GM12878 (cell line): ENCODE data around the gene AJUBA. TPM values are rescaled to one million over a fixed set of nuclear protein-coding genes. Genes with fewer than 3 reads are reported as not detected.

Experiments used
- ATAC-seq: fragments of 200-7000 bp; cut with Tn5 transposase; 3 replicates; pipeline ENCODE4 v1.9.1; 2020; ENCODE audit warnings: mild to moderate bottlenecking, moderate library complexity
- BruUV-seq: library from RNA; stranded (reverse); fragments of 400-500 nt; replicated peaks from 2 replicates; lab custom pipeline; 2021; lab: Mats Ljungman, UMichigan
- CTCF ChIA-PET: fragments of 300-600 bp; sonication (Branson Sonifier 250); formaldehyde crosslinking; extraction: SDS; loops from one replicate; lab custom pipeline; 2021; ENCODE audit warnings: inconsistent platforms; lab: Yijun Ruan, JAX
- POLR2A ChIA-PET: fragments of 350-600 bp; formaldehyde crosslinking; extraction: SDS; loops from one replicate; lab custom pipeline; 2021; ENCODE audit warnings: inconsistent platforms; lab: Charles Lee
- RAD21 ChIA-PET: fragments of 300-600 bp; sonication (Branson Sonifier 250); formaldehyde crosslinking; loops from one replicate; lab custom pipeline; 2023; ENCODE audit warnings: antibody characterized with exemption; ENCODE audit not compliant: unreplicated experiment; lab: Charles Lee
- SMC1A ChIA-PET: fragments of 300-600 bp; sonication (Branson Sonifier 250); formaldehyde crosslinking; loops from one replicate; lab custom pipeline; 2023; ENCODE audit not compliant: unreplicated experiment, uncharacterized antibody; lab: Charles Lee
- DNase-seq: peaks from one replicate; pipeline ENCODE4 v3.0.0-alpha.2; 2011; ENCODE audit warnings: low read depth, low spot score
- FAIRE-seq: peaks from 3 replicates; lab custom pipeline; 2011; peaks lifted over from hg19 to GRCh38; lab: Jason Lieb, UNC
- H2AFZ ChIP-seq: 2 replicates; pipeline ENCODE4 v1.6.0; 2011; ENCODE audit warnings: low read depth, low read length, control low read depth; ENCODE audit not compliant: control insufficient read depth
- H3K27ac ChIP-seq: 2 replicates; pipeline ENCODE4 v1.5.1; 2011; ENCODE audit warnings: control low read depth; ENCODE audit not compliant: control insufficient read depth, insufficient read depth
- H3K27me3 ChIP-seq, 2 experiments: replicated peaks in 1 of 2; 2 replicates each; pipeline versions ENCODE4 v1.6.0 to v1.6.1; 2011; ENCODE audit warnings: low read length in 1 of 2; ENCODE audit not compliant: control insufficient read depth in 2 of 2, insufficient read depth in 2 of 2
- H3K36me3 ChIP-seq, 2 experiments: 2 replicates each; pipeline ENCODE4 v1.5.1; 2011; ENCODE audit warnings: low read length in 1 of 2; ENCODE audit not compliant: control insufficient read depth in 2 of 2, insufficient read depth in 2 of 2
- H3K4me1 ChIP-seq: 2 replicates; pipeline ENCODE4 v1.6.1; 2011; ENCODE audit warnings: mild to moderate bottlenecking, low read length, moderate library complexity, mixed read lengths; ENCODE audit not compliant: control insufficient read depth, insufficient read depth
- H3K4me2 ChIP-seq: 2 replicates; pipeline ENCODE4 v1.6.0; 2011; ENCODE audit warnings: control low read depth; ENCODE audit not compliant: control insufficient read depth, insufficient read depth
- H3K4me3 ChIP-seq: fragments of 200-600 bp; sonication (generic); 2 replicates; pipeline ENCODE4 v1.5.1; 2016
- H3K79me2 ChIP-seq: 2 replicates; pipeline ENCODE4 v1.6.0; 2011; ENCODE audit warnings: low read length; ENCODE audit not compliant: control insufficient read depth, insufficient read depth
- H3K9ac ChIP-seq: 2 replicates; pipeline ENCODE4 v1.8.0; 2011; ENCODE audit warnings: low read length, control low read depth, mixed read lengths; ENCODE audit not compliant: control insufficient read depth, insufficient read depth
- H3K9me3 ChIP-seq: replicated peaks from 3 replicates; pipeline ENCODE4 v1.5.1; 2011; ENCODE audit warnings: mild to moderate bottlenecking, low read length; ENCODE audit not compliant: control insufficient read depth, insufficient read depth
- H4K20me1 ChIP-seq: 2 replicates; pipeline ENCODE4 v1.6.0; 2011; ENCODE audit not compliant: control insufficient read depth, insufficient read depth
- FOS ChIP-seq: IDR thresholded peaks from 3 replicates; pipeline ENCODE4 v1.6.1; 2011; ENCODE audit warnings: borderline replicate concordance; ENCODE audit not compliant: insufficient read length; ENCODE audit errors: extremely low read depth
- HDAC2 ChIP-seq: fragments of 200-600 bp; sonication (generic); IDR thresholded peaks from 2 replicates; pipeline ENCODE4 v1.6.1; 2017
- MYB ChIP-seq: fragments of 150-350 bp; IDR thresholded peaks from 2 replicates; pipeline ENCODE4 v1.6.1; 2014; ENCODE audit warnings: mild to moderate bottlenecking, low read depth, low read length, borderline replicate concordance
- NFIC ChIP-seq: IDR thresholded peaks from 2 replicates; pipeline ENCODE4 v1.6.1; 2012; ENCODE audit warnings: low read depth, mild to moderate bottlenecking, inconsistent platforms, low read length, moderate library complexity
- PAX5 ChIP-seq: IDR thresholded peaks from 2 replicates; pipeline ENCODE4 v1.6.1; 2011; ENCODE audit warnings: low read depth, low read length, borderline replicate concordance
- SIX5 ChIP-seq: IDR thresholded peaks from 2 replicates; pipeline ENCODE4 v1.6.1; 2011; ENCODE audit warnings: mild to moderate bottlenecking, low read depth, low read length, moderate library complexity; ENCODE audit not compliant: severe bottlenecking
- SMAD1 ChIP-seq: fragments of 450-650 bp; IDR thresholded peaks from 2 replicates; pipeline ENCODE4 v1.6.1; 2018; ENCODE audit warnings: mild to moderate bottlenecking, low read depth; ENCODE audit not compliant: partially characterized antibody
- SMAD5 ChIP-seq: IDR thresholded peaks from 2 replicates; pipeline ENCODE4 v1.6.1; 2016; ENCODE audit warnings: antibody characterized with exemption, low read depth
- TCF12 ChIP-seq: IDR thresholded peaks from 2 replicates; pipeline ENCODE4 v1.6.1; 2011; ENCODE audit warnings: low read depth, mild to moderate bottlenecking, low read length
- YBX1 ChIP-seq: fragments of 450-650 bp; IDR thresholded peaks from 2 replicates; pipeline ENCODE4 v1.6.1; 2016; ENCODE audit warnings: antibody characterized with exemption
- ZBED1 ChIP-seq: IDR thresholded peaks from 2 replicates; pipeline ENCODE4 v1.6.1; 2016; ENCODE audit warnings: borderline replicate concordance
- ZNF207 ChIP-seq: fragments of 450-650 bp; IDR thresholded peaks from 2 replicates; pipeline ENCODE4 v1.6.1; 2014; ENCODE audit warnings: antibody characterized with exemption, mild to moderate bottlenecking, borderline replicate concordance
- WGBS: methylation state at CpG from one replicate; pipeline ENCODE4 v1.1.6; 2016; ENCODE audit warnings: low lambda C conversion rate; ENCODE audit not compliant: insufficient replicate concordance, insufficient coverage; ENCODE audit errors: missing lambda C conversion rate; 5-methylcytosine and 5-hydroxymethylcytosine counted together
- in situ Hi-C: fragments of 300-500 bp; cut with MboI; formaldehyde crosslinking; loops from 9 replicates; pipeline ENCODE4 v1.14.3; 2018; ENCODE audit warnings: mixed read lengths
- intact Hi-C: fragments of 100-400 bp; cut with micrococcal nuclease; formaldehyde crosslinking; loops from one replicate; pipeline ENCODE4 v1.14.2; 2022; ENCODE audit not compliant: unreplicated experiment
- polyA plus RNA-seq, 11 experiments: library from polyadenylated mRNA; depleted of rRNA in 4 of 11; unstranded in 6 of 11; stranded (reverse) in 5 of 11; fragments of >200 nt; fragmentation: Nextera tagmentation in 4 of 11; fragmentation: Illumina TruSeq in 1 of 11; extraction: Ambion mirVana in 4 of 11; extraction: Trizol in 1 of 11; gene quantifications; 1 replicate in 1 of 11; 2 replicates in 10 of 11; pipeline versions ENCODE4 v1.2.1 to v1.2.3, GENCODE V29; 2011 to 2016; ENCODE audit warnings: inconsistent platforms in 2 of 11, missing spikeins in 2 of 11, low read depth in 1 of 11
- total RNA-seq, 4 experiments: library from RNA; depleted of rRNA in 3 of 4; stranded (reverse); fragments of >200 nt in 3 of 4; fragmentation: Illumina TruSeq in 1 of 4; extraction: Trizol in 1 of 4; gene quantifications; 2 replicates each; pipeline versions ENCODE4 v1.2.1 to v1.2.3, GENCODE V29; 2013 to 2021
- TF ChIP-seq, protein P1 (sequence below): fragments of 150-350 bp; IDR thresholded peaks from 2 replicates; pipeline ENCODE4 v1.6.1; 2014; ENCODE audit warnings: mild to moderate bottlenecking, low read depth, low read length
- TF ChIP-seq, protein P2 (sequence below): IDR thresholded peaks from 2 replicates; pipeline ENCODE4 v1.6.1; 2012; ENCODE audit warnings: low read depth, low read length, improper control_type of control experiment
- TF ChIP-seq, protein P3 (sequence below): IDR thresholded peaks from 2 replicates; pipeline ENCODE4 v1.6.1; 2012; ENCODE audit warnings: low read length, inconsistent platforms
- TF ChIP-seq, protein P4 (sequence below): fragments of 450-650 bp; formaldehyde crosslinking; IDR thresholded peaks from 2 replicates; pipeline ENCODE4 v1.4.0; 2022; ENCODE audit warnings: mild to moderate bottlenecking, moderate library complexity

The AJUBA gene
- total and polyA plus RNA-seq, 10 of the 15 experiments (the other 5 are each of a cell fraction or from before 2014, with no cell fraction given): 0.03 to 18.1 (median 0.36) TPM; not detected in 1

DNA sequence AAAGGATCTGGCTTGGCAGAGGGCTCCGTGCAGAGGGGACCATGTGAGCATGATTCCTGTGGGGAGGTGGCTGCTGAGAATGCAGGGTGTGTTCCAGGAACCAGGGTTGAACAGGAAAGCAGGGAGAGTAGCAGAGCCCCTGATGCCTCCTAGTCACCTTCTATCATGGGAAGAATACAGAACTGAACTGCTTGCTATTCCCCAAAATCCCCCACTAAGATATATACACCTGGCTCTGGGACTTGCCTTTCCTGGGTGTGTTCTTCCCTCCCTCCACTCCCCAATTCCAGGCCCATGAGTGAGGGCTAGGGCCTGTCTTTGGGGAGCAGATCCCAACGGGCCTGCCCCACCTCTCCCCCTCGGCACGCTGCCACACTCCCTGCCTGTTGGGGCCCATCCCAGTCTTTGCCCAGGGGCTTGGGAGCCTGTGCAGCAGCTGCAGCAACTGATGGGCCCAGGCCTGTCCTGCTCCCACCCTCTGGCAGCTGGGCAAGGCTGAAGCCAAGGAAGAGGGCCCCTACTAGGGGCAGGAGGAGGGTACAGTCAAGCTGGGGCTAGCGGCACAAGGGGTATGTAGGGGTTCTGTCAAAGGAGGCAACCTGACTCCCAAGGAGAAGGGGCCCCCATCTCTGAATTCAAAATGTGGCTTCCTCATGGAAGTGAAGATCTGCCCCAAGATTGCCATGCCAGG is 3.2 kb downstream of the AJUBA start:
- no peak overlapping the region for H2AFZ ChIP-seq
- FAIRE-seq (no peak), ATAC-seq (no peak), DNase-seq (no peak)
- BruUV-seq: no TSS peak
- H3K27ac ChIP-seq: no peak overlapping the region
- peaks cover 4 to 13% of the 10 kb centered on the region in 2 experiments for H3K27me3 ChIP-seq
- no peaks in the 10 kb centered on the region for H4K20me1 ChIP-seq
- 47% methylated on average over 5 of the region's 5 CpGs for WGBS
- intact Hi-C loops (no loop called here), in situ Hi-C loops (no loop called here)
- no peak overlapping the region for H3K4me3 ChIP-seq
- H3K79me2 ChIP-seq: no peaks in the 10 kb centered on the region
- no peak overlapping the region for H3K9ac ChIP-seq
- H3K36me3 ChIP-seq: no peaks in the 10 kb centered on the region
- no peaks in the 10 kb centered on the region for H3K9me3 ChIP-seq
- H3K4me2 ChIP-seq: no peak overlapping the region
- SMC1A ChIA-PET: interaction anchor here (1.0 to 3.4 kb wide), 2 partner anchors 10 to 23 kb away, joined by 3 to 13 read pairs; partner anchors contain the start of gene HAUS4
- H3K4me1 ChIP-seq: no peaks in the 10 kb centered on the region; the same call in 1 of the 2 replicates
- CTCF ChIA-PET: interaction anchor here (3.4 to 13.2 kb wide), 5 partner anchors 6 to 89 kb away, joined by 27 to 370 read pairs (median 56); partner anchors contain the start of genes AJUBA, CDH24, HAUS4 and PRMT5
- POLR2A ChIA-PET: no interaction called here
- RAD21 ChIA-PET: interaction anchor here (1.2 to 8.8 kb wide), 2 partner anchors 7 to 81 kb away, joined by 3 to 110 read pairs; no protein-coding TSS in a partner anchor
- no peak for TF ChIP-seq SIX5
- TF ChIP-seq TCF12: no peak
- no peak for TF ChIP-seq SMAD5
- TF ChIP-seq FOS: no peak
- no peak for TF ChIP-seq PAX5
- TF ChIP-seq SMAD1: no peak
- TF ChIP-seq, protein P1, sequence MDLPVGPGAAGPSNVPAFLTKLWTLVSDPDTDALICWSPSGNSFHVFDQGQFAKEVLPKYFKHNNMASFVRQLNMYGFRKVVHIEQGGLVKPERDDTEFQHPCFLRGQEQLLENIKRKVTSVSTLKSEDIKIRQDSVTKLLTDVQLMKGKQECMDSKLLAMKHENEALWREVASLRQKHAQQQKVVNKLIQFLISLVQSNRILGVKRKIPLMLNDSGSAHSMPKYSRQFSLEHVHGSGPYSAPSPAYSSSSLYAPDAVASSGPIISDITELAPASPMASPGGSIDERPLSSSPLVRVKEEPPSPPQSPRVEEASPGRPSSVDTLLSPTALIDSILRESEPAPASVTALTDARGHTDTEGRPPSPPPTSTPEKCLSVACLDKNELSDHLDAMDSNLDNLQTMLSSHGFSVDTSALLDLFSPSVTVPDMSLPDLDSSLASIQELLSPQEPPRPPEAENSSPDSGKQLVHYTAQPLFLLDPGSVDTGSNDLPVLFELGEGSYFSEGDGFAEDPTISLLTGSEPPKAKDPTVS: no peak
- TF ChIP-seq, protein P2, sequence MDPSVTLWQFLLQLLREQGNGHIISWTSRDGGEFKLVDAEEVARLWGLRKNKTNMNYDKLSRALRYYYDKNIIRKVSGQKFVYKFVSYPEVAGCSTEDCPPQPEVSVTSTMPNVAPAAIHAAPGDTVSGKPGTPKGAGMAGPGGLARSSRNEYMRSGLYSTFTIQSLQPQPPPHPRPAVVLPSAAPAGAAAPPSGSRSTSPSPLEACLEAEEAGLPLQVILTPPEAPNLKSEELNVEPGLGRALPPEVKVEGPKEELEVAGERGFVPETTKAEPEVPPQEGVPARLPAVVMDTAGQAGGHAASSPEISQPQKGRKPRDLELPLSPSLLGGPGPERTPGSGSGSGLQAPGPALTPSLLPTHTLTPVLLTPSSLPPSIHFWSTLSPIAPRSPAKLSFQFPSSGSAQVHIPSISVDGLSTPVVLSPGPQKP: no peak
- TF ChIP-seq ZNF207: no peak
- TF ChIP-seq, protein P3, sequence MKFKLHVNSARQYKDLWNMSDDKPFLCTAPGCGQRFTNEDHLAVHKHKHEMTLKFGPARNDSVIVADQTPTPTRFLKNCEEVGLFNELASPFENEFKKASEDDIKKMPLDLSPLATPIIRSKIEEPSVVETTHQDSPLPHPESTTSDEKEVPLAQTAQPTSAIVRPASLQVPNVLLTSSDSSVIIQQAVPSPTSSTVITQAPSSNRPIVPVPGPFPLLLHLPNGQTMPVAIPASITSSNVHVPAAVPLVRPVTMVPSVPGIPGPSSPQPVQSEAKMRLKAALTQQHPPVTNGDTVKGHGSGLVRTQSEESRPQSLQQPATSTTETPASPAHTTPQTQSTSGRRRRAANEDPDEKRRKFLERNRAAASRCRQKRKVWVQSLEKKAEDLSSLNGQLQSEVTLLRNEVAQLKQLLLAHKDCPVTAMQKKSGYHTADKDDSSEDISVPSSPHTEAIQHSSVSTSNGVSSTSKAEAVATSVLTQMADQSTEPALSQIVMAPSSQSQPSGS: no peak
- TF ChIP-seq HDAC2: no peak
- TF ChIP-seq NFIC: no peak
- TF ChIP-seq ZBED1: no peak
- TF ChIP-seq, protein P4, sequence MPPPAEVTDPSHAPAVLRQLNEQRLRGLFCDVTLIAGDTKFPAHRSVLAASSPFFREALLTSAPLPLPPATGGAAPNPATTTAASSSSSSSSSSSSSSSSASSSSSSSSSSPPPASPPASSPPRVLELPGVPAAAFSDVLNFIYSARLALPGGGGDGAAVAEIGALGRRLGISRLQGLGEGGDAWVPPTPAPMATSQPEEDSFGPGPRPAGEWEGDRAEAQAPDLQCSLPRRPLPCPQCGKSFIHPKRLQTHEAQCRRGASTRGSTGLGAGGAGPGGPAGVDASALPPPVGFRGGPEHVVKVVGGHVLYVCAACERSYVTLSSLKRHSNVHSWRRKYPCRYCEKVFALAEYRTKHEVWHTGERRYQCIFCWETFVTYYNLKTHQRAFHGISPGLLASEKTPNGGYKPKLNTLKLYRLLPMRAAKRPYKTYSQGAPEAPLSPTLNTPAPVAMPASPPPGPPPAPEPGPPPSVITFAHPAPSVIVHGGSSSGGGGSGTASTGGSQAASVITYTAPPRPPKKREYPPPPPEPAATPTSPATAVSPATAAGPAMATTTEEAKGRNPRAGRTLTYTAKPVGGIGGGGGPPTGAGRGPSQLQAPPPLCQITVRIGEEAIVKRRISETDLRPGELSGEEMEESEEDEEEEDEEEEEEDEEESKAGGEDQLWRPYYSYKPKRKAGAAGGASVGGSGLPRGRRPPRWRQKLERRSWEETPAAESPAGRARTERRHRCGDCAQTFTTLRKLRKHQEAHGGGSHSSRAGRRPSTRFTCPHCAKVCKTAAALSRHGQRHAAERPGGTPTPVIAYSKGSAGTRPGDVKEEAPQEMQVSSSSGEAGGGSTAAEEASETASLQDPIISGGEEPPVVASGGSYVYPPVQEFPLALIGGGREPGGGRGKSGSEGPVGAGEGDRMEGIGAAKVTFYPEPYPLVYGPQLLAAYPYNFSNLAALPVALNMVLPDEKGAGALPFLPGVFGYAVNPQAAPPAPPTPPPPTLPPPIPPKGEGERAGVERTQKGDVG: no peak
- no peak for TF ChIP-seq YBX1
- TF ChIP-seq MYB: no peak
